ENCODE results near the gene PAM.
"Not testable (repeated sequence)": the region's sequence is repeated elsewhere in the genome, so short reads cannot be mapped to it uniquely, and the experiment has no call there.

Gene PAM

DNA sequence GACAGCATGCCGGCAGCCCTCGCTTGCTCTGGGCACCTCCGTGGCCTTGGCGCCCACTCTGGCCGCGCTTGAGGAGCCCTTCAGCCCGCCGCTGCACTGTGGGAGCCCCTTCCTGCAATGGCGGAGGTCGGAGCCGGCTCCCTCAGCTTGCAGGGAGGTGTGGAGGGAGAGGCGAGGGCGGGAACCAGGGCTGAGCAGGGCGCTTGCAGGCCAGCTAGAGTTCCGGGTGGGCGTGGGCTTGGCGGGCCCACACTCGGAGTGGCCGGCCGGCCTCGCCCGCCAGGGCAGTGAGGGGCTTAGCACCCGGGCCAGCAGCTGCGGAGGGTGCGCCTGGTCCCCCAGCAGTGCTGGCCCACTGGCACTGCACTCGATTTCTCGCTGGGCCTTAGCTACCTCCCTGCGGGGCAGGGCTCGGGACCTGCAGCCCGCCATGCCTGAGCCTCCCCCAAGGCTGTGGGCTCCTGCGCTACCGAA is 3.2 kb upstream of the PAM start:
- not testable (repeated sequence) for DNase-seq (ENCODE audit: low read depth, low spot score)

DNA sequence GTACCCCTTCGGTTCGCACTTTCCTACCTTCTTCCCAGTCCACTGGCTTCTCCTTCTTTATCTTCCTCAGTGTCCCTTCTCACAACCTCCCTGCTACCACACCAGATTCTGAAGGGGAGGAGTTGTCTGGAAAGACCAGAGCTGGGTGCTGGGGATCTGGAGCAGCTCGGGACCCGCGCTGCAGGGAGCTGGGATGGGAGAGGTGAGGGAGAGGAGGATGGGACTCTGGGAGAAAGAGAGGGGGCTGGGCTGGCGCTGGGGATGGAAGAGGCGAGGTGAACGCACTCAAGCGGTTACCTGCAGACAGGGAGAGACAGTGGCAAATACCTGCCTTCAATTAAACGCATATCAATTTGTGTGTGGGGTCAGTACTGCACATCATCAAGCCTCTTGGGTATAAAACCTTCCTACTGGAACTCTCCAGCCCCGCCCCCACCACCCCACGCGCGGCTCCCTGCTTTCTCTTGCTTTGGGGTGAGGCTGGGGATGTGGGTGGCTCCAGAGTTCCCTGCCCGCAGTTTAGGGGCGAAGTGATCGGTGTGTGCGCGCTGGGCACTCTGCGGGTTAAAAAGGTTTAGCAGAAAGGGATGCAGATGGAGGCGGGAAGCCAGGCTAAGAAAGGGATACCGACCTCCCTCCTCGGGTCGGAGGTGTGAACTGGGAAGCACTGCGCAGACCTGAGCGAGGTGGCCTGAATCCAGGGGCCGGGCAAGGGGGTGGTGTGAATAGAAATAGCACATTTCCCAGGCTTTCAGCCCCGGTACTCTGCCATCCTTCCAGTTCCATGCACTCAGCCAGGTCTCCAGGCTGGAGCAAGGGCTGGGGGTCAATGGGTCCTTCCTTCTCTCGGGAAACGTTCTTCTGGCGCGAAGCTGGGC is 977 bp upstream of the PAM start:
- no peak for DNase-seq (ENCODE audit: low read depth, low spot score)

DNA sequence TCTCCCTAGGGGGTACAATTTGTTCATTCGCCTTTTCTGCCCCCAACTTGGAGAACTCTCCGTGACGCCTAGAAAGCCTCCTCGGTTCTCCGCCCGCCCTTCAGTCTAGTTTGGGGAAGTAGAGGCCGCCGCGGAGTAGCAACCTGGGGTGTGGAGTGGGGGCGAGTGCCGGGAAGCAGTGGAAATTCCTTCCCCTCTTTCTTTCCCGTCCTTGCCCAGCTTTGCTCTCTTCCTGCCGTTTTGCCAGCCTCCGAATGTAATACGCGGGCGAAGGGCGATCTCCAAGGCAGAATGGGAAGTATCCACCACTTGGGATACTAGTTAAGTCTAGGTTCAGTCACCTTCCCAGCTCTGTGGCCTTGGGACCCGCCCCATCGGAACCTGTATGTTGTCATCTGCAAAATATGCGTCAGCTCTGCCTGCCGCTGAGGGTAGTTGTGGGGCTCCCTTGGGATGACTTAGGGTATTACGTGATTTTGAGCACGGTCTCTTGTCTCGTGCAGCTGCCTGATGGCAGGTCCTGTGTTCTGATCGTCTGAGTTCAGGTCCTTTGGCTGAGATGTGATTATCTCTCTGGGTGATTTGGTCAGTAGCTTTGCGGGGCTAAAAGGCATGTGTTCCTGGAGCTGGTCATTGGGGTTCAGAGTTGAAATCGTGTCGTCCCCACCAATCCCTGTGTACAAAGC is 724 bp downstream of the PAM start:
- no peak for DNase-seq (ENCODE audit: low read depth, low spot score)

DNA sequence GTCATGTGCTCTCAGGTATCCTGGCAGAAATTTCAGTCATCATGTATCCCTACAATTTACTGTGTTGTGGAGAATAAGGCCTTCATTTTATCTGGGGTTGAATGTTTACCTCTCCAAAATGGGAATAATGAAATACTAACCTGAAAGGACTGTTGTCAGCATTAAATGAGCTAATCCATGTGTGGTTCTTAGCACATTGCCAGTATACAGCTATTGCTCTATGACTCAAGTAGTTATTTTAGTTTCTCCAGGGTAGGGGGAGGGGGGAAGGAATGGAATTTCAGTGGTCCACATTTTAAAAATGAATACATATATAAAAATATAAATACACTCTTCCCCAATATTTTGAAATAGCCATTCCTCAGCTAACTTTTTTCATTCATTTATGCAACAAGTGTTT is 3.5 kb downstream of the PAM start:
- DNase-seq (ENCODE audit: low read depth, low spot score): no peak

DNA sequence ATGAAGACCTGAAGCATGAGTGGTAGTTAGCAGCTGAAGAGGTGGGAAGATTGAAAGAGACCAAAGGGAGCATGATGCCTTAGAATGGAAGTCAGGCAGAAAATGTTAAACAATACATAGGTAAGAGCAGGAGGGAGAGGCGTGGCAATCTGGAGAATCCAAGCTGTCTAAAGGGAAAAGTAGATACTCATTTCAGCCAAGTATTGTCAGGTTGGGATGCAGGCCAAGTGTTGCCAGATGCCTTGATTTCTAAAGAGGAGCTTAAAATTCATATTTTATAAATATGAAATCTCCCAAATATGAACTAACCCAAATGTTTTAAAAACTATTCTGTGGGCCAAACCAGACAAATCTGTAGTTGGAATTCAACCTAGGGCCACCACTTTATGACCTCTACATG is 4.2 kb downstream of the PAM start:
- DNase-seq (ENCODE audit: low read depth, low spot score): no peak

DNA sequence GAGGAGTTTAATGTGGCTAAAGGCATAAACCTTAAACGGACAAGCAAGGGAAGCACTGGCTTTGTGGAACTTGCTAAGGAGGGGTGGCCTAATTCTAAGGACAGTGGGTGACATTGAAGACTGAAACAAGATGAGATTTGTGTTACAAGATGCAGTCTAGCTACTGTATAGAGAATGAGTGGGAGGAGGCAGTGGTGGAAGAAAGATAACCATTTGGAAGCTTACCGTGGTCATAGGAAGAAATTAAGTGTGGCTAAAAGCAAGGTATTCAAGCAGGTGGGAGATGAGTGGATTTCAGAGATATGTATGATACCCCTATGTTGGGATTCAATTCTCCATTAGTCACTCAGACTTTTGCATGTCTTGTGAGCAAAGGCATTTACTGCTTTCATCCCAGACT is 4.6 kb downstream of the PAM start:
- DNase-seq (ENCODE audit: low read depth, low spot score): no peak

DNA sequence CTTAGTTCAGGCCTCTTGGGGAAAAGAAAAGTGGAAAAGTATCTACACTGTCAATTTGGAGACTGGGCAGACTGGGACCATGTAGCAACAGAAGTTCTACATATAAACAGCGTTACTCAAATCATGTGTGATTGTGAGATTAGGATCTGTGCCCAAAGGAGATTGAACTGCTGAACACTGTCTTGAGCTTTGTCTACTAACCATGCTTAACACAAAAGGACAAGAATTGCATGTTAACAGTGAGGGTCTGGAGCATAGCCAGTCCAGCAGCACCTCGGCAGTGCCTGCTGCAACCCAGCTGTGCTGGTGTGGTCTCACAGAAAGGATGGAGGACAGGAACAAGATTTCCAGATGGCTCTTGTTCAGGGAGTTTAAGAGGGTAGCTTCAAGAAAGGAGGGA is 5.7 kb downstream of the PAM start:
- no peak for DNase-seq (ENCODE audit: low read depth, low spot score)

DNA sequence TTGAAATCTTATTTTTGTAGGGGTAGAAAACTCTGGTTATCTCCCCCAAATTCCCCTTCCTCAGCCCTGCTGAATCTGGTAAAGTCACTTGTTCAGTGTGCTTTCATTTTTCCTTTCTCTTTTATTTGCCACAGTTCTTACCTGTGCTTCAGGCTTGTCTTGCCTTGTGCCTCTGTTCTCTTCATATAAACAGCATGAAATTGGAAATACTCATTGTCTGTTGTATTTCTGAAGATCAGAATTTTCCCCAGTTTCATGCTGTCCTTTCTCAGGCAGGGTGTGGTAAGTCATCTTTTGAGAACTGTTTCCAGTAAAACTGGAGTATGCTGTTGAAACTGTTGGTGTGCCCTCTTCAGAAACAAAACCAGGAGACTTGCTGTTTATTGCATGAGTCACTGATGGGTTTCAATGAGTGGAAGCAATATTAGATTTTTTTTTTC is 7.0 kb downstream of the PAM start:
- no peak for DNase-seq (ENCODE audit: low read depth, low spot score)

DNA sequence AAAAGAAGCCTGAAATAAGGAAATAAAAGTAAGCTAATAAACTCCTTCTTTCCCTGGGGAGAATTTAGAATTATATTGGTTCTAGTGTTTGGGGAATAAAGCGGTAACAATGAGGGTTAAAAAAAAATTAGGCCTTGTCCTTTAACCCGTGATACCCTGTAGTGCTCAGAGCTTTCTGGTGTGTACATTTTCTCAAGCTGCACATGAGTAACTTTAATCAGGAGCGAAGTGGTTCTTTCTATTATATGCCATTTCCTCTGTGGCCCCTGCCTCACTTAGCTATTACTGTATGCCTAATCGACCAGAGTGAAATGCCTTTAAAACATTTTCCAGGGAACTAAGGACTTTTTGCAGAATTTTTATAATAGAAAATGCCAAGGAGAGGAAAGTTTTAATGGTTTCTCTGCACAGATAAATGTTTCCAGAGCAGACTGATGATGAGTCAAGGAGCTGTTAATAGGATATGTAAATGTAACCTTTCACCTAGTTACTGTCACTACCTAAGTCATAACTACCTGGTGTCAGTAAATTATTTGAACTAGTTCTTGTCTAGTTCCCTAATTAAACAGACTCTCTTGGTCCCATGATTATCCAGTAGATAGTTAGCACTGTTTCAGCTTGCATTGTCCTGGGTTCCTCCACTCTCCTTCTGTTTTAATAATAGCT is 7.6 kb downstream of the PAM start:
- no peak for DNase-seq (ENCODE audit: low read depth, low spot score)

DNA sequence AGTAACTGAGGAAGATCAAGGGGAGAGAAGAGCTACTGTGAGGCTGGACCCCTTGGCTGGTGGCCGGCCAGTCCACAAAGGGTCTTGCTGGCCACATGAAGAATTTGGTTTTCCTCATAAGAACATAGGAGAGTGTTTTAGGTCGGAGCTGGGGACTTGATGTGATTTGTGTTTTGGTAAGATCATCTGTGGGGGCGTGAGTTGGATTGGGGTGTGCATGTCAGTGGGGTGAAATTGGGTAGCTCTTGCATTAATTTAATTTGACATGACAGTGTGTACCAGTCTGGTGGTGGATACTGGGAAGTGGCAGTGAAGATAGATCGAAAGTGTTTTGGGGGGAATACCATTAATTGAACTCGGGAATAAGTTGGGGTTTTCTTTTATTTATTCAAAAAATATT is 8.6 kb downstream of the PAM start:
- no peak for DNase-seq (ENCODE audit: low read depth, low spot score)

DNA sequence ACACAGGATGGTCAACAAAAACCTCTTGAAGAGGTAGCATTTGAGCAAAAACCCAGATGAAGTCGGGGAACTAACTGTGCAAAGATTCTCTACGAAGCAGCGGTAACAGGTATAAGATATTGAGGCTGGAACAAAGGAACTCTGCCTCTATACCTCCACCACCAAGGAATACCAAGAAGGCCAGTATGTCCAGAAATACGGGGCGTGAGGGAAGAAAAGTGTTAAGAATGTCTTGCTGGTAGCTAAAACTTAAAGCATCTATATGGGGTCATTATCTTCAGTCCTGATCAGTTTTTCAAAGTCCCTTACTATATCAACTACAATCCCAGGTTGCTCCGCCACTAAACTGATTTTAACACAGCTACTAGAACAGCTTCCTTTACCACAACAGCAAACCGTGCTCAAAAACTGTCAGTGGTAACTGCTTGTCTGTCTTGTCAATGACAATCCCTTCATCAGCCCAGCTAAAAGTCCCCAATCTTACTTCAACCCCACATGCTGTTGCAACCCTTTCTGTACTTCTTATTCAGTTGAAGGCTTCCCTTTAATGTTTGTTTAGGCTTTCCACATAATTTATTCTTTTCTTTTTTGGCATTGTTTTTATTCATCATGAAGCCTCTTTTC is 9.4 kb downstream of the PAM start:
- no peak for DNase-seq (ENCODE audit: low read depth, low spot score)

DNA sequence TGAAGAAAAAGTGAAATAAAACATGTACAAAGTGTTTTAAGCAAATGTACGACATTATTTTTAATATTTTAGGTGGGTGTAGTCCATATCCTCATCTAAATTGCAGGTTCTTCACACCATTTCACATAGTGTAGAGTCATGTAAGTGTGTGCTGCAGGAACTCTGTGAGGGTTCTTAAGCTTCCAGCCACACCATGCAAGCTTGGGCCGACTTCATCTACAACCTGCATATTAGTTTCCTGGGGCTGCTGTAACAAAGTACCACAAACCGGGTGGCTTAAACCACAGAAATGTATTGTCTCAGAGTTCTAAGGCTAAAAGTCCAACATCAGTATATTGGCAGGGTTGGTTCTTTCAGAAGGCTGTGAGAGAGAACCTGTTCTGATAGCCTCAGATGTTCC is 10.2 kb downstream of the PAM start:
- no peak for DNase-seq (ENCODE audit: low read depth, low spot score)

DNA sequence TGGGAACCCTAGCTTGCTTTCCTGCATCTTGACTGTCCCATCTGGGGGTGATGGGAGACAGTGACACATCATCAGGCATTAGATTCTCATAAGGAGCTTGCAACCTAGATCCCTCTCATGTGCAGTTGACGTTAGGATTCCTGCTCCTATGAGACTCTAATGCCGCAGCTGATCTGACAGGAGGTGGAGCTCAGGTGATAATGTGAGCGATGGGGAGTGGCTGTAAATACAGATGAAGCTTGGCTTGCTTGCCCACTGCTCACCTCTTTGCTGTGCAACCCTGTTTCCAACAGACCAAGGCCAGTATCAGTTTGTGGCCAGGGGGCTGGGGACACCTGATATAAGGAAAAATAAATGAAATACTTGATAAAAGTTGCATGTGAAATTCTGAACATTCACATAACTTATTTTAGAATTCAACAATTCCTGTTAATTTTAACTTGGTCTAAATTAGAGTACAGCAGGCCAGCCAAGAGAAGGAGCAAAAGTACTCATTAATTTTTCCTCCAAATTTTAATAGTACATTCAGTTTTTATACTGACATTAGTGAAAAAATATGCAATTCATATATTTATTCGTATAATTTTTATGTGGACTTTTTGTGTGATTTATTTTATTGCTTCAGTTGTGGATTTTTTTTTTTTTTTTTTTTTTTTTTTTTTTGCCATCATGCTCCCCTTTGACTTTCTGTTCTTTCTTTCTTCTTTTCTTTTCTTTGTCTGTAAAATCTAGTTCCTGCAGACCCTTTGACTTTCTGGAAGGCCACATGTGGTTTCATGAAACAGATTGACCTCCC is 11.4 kb downstream of the PAM start:
- DNase-seq (ENCODE audit: low read depth, low spot score): no peak

DNA sequence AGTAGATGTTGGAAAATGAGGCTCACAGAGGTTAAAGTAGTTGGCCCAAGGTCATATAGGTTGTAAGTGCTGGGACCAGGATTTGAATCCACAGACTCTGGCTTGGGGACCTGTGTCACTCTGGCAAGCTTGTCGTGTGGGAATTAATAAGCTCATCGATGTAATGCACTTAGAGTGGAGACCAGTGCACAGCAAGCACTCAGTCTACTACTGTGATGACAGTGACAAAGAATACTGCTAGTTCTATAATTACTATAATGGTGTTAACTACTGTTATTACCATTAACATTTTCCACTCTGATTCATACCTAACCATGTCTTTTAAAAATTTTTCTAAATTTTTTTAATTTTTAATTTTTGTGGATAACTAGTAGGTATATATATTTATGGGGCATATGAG is 12.8 kb downstream of the PAM start:
- no peak for DNase-seq (ENCODE audit: low read depth, low spot score)

DNA sequence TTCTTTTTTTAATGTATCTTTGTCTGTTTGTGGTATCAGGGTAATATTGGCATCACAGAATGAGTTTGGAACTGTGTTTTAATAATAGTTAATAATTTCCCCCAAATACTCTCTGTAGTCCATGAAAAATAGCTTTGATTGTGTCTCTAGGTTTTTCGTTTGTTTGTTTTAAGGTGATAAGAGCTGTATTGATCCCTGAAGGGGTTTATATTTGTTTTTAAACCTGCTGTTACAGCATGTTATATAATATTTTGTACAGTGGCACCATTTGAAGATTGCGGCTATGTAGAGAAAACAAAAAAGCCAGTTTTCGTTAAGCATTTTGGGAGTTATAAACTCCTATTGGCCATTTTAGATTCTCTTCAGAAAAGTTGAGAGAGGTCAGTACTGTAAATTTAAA is 15.7 kb downstream of the PAM start:
- no peak for DNase-seq (ENCODE audit: low read depth, low spot score)

DNA sequence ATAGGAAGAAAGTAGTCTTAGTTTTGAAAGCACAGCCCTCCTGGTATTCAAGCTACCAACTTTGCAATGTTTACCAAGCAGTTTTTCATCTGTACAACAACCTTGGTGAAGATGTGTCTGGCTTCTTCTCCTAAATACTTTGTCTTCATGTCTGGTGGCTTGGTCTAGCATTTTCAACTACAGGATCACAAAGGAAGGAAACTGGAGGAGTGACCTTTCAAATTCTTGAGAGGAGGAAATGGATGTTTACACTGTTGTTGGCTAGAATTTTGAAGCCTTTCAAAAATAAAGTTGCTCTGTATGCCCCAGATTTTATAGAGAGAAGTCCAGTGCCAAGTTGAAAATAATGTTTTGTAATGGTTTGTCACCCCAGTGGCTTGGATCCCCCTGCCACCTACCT is 16.3 kb downstream of the PAM start:
- DNase-seq (ENCODE audit: low read depth, low spot score): no peak

DNA sequence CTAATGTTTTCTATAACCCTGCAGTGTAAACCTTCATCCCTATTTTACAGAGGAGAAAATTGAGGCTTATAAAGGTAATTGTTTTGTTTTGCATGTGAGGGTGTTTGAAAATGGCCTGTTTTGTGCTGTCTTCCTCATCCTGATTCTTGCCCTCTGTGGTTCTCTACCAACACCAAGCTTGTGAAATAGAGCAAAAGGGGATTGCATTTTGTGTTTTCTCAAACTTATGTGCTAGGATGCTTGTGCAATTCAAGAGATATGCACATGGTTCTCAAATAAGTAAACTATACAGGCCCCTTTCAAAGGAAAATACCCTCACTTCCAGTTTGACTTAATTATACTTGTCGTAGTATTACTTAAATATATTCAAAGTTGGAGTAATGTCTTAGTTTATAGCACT is 17.2 kb downstream of the PAM start:
- no peak for DNase-seq (ENCODE audit: low read depth, low spot score)

DNA sequence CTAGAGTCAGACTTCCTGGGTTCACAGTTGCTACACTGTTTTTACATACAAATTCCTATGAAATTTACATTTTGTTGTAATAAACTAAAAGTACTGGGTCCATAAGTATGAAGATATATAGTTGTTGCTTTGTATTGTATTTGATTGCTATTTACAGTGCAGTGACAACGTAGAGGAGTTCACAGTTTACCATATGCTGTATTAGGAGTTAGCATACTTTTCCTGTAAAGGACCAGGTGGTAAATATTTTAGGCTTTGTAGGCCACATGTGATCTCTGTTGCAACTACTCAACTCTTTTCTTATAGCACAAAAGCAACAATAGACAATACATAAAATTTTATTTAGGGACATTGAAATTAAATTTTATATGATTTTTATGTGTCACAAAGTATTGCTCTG is 18.0 kb downstream of the PAM start:
- no peak for DNase-seq (ENCODE audit: low read depth, low spot score)

DNA sequence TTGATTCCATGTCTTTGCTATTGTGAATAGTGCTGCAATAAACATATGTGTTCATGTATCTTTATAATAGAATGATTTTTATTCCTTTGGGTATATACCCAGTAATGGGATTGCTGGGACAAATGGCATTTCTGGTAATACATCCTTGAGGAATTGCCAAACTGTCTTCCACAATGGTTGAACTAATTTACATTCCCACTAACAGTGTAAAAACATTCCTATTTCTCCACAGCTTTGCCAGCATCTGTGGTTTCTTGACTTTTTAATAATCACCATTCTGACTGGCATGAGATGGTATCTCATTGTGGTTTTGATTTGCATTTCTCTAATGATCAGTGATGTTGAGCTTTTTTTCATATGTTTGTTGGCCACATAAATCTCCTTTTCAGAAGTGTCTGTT is 20.7 kb downstream of the PAM start:
- DNase-seq (ENCODE audit: low read depth, low spot score): not testable (repeated sequence)

DNA sequence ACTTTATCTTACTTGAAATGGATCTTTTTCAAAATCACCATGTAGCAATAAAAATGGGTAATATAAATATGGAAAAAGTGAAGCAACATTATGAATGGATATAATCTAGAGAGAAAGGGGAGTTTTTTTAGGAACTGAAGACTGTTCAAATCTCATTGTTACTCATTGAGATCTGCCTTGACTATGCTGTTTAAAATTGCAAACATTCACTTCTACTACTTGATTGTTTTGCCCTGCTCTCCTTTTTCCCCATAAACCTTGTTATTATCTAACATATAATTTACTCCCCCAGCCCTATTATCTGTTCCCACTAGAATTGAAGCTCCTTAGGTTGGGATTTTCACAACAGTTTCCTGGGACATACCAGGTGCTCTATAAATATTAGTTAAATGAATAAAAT is 22.0 kb downstream of the PAM start:
- DNase-seq (ENCODE audit: low read depth, low spot score): no peak

DNA sequence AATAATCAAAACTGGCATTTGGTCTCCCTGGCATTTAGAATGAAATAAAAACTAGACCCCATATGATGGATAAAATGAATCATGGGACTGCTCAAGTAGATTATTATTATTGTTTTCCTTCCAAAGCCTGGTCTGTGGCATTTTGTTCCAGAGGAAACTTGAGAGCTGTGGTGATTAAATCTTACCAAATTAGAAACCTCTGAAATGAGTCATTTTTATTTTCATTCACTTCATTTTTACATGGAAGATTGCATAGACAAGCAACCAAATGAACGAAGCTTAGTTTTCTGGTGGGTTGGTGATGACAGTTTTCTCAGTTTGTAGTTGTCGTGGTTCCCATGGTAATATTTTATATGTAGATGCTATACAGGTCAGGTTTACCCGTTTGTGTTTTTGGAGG is 23.4 kb downstream of the PAM start:
- DNase-seq (ENCODE audit: low read depth, low spot score): no peak
